HG03108 (cell line): ENCODE results near the gene CYP27B1.

Experiments used
- ATAC-seq: cut with Tn5 transposase; IDR thresholded peaks from one replicate; pipeline ENCODE4 v1.9.1; 2021; ENCODE audit warnings: moderate library complexity; ENCODE audit not compliant: unreplicated experiment

The CYP27B1 gene

GRCh38 chr12:57766464-57767304 lies at the start of gene CYP27B1:
Gene CYP27B1 (minus strand): TSS chr12:57767078. CDS start chr12:57767041, 37 bp downstream.
- ATAC-seq, result no peak

- ATAC-seq, result no peak
Measured at GRCh38 chr12:57816001-57816854, 49.4 kb upstream of the CYP27B1 start.

DNA sequence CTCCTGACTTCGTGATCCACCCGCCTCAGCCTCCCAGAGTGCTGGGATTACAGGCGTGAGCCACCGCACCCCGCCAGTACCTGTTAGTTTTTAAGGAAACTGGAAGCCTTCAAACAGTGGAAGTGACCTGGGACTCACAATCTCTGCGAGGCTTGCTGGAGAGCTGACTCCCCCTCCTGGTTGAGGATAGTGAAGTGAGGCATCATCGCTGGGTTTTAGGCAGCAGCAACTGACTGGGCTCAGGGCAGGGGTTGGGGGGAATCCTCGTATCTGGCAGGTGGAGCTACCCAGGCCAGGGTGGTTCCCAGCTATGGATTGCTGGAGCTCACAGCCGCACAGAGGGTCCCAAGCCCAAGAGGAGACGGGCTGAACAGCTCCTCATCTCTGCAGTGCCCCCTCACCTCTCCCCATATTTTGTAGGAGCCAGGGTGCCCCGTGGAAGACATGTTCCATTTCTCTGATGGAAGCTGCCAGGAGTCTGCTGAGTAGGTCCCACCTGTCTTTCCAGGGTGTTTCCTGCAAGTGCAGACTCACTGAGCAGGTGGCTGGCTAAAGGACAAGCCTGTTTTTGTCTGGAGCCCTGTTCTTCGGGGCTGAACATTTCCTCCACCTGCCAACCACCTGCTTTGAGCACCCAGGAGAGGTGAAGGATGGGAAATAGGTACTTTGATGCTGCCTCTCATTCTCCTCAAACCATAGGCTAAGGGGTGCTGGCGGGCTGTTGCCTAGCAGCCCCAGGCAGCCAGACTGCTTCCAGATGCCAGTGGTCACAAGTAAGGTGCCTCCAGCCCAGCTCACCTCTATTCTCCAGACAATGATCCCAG lies 48.5 kb upstream of the CYP27B1 start:
- no peak for ATAC-seq

DNA sequence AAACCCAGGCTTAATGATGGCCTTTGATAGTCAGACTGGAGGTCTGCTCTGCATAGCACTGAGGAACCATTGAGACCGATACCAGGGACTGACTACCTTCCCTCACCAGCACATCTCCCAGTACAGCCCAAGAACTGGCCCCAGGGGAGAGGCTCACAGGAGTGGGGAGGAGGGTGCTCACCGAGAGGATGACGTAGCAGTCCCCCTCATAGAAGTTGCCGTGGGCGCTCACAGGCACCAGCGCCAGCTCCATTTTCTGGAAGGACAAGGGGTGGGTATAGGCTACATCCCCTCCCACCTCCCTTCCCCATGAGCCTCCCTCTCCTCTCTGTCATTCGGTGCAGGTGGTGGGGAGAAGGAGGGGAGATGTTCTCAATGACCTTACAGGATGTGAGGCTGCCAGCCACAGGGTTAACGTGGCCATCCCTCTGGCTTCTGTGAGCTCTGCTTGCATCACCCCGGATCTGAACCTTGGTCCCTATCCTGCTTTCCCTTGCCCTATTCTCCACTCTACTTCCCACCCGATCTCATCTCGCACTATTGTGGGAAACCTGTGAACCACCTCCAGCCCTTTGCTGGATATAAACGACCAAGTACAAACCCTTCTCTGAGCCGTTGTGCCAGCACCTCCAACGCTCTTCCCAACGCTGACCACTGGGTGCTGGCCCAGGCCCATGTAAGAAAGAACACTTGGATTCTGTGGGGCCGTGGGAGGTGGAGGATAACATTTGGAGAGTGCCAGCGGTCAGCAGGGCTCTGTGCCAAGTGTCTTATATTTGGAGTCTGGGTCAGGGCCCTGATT lies 47.3 kb upstream of the CYP27B1 start:
- ATAC-seq, result no peak

GRCh38 chr12:57813111-57813970 lies 46.5 kb upstream of the CYP27B1 start:
- ATAC-seq, result no peak

GRCh38 chr12:57811028-57811755 lies 44.3 kb upstream of the CYP27B1 start:
- no peak for ATAC-seq

DNA sequence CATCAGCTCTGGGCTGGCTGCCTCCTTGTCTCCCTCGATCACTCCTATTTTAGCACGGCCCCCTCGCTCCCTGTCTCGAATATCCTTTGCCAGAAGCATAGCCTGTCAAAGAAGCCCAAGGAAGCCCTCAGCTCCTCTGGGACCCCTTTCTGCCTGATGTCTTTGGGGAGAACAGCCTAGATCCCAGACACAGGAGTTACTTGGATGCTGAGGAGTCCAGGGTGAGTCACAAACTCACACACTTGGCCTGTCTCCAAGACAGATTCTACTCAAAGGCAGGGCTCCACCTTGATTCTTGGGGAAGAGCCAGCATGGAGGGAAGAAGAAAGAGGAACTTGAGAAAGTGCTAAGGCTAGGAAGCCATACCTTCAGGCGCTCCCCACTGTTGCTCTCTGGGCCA lies 43.6 kb upstream of the CYP27B1 start:
- ATAC-seq, result no peak

GRCh38 chr12:57809425-57809824 lies 42.5 kb upstream of the CYP27B1 start:
- no peak for ATAC-seq

- ATAC-seq, result no peak
Measured at GRCh38 chr12:57808351-57808750, 41.5 kb upstream of the CYP27B1 start.

- ATAC-seq, result no peak
Measured at GRCh38 chr12:57807285-57807684, 40.4 kb upstream of the CYP27B1 start.

GRCh38 chr12:57806677-57807076 lies 39.8 kb upstream of the CYP27B1 start:
- ATAC-seq, result no peak

GRCh38 chr12:57803319-57803893 lies 36.5 kb upstream of the CYP27B1 start:
- ATAC-seq, result no peak

DNA sequence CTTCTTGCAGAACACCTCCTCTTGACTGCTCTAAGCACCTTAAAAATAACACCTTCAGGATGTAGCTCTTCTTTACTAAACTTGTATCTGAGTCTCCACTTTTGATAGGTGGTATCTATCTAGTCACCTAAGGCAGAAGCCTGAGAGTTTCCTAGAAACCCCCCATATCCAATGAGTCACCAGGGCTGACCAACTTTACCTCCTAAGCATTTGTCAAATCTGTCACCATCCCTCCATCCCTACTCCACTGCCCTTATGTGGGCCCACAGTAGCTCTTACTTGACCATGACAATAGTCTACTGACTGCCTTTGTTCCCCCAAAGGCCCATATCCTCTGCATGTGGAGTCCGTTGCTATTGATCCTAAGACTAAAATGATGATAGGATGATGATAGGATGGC lies 35.7 kb upstream of the CYP27B1 start:
- ATAC-seq, result no peak

DNA sequence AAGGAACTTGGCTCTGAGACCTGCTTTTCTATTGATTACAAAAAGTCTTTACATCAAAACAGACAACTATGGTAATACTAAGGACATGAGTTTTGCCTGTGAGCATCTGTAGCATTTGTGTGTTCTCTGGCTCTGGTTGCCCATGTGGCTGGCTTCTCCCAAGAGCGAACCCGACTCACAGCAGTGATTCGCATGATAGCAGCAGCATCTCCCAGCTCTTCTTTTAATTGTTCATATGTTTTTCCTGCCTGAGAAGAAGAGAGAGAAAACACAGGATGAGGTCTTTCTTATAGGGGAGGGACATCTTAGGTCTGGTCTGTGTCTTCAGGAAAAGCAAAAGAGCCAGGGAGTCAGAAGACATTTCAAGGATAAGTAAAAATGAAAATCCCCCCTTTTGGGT lies 34.1 kb upstream of the CYP27B1 start:
- no peak for ATAC-seq

DNA sequence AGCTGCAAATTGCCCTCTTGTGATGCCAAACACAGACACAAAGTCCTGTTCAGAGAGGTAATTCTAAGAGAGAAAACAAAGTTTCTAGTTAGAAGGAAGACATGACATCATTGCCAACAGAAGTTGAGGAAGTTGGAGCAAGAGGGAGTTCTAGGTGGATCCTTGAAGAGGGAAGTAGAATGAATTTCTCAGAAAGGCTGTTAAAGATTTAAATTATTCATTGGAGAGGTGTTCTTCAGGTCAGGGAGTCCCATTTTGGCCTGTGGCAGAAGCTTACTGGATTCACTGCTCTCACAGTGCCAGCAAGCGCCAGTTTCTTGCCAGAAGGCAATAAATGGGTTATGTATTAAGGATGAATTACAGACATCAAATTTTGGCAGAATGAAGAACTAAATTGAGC lies 31.1 kb upstream of the CYP27B1 start:
- ATAC-seq, result no peak

GRCh38 chr12:57796996-57797395 lies 30.1 kb upstream of the CYP27B1 start:
- no peak for ATAC-seq

- ATAC-seq, result no peak
Measured at GRCh38 chr12:57795354-57795753, 28.5 kb upstream of the CYP27B1 start.

DNA sequence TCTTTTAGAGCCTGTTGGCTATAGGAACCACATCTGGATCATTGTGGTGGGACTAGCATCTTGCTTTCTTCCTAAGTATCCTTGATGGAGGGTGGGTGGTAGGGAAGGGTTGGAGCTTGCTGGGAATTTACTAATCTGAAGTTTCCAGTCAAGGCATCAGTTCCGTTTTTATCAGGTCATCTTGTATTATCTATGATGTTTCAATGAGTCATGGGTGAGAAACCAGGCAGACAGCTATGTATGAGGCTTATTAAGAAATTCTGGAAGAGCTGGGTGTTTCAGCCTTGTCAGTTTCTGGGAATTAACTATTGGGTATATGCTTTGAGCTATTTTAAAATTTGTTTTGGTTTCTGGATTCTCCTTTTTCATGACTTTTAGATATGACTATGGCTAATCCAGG lies 27.0 kb upstream of the CYP27B1 start:
- ATAC-seq, result no peak
